NCI-H524 treated with DMSO at 0.1 percent for 48 hours (cell line): ENCODE data around the gene FHIT.
"Not testable (repeated sequence)": the region's sequence is repeated elsewhere in the genome, so short reads cannot be mapped to it uniquely, and the experiment has no call there.

ENCODE experiments used
- DNase-seq: peaks from one replicate; lab custom pipeline; 2025; lab: John Stamatoyannopoulos, UW

Gene FHIT

GRCh38 chr3:60557122-60557521, 694.1 kb downstream of the FHIT start:
- DNase-seq: no peak

DNA sequence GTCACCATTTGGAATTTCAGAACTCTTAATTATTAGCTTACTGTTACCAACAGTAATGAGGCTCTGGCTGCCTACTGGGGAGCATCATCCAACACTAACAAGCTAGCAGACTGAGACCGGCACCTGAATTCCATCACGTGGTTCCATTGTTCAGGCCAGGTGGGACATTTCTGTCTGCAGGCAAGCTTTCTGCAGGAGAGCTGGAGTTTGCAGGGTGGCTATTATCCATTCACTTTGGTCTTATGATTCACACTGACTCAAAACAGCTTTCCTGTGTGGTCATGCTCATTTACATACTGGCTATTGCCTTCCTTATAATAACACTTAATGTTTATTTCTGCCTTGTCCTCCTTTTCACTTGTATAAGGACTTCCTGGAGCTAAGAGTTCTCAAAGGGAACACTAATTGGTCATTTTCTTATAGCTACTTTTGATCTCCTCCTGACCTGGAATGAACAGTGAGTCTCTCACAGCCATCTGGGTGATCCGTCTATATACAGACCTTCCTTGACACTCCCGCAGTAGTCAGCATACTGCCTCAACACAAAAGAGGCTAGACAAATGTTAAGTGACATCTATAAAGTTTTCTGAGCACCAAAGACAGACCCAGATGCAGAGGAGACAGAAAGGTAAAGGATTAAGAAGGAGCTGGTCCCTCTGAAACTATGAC, 695.4 kb downstream of the FHIT start:
- no peak for DNase-seq

DNA sequence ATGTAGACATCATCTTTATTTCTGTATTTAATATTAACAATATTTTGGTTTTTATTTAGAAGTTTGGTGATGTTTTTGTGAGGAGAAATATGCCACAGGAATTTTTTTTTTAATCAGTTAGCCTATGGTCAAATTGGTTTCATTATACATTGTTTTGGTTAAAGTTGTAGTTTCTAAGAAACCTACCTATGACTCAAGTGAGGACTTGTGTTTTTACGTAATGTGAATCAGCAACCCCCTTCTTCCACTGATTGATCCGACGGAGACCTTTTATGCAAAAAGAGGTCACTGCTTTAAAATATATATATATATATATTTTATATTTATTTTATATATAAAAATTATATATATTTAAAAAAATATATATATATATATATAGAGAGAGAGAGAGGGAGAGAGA, 698.1 kb downstream of the FHIT start:
- no peak for DNase-seq

DNA sequence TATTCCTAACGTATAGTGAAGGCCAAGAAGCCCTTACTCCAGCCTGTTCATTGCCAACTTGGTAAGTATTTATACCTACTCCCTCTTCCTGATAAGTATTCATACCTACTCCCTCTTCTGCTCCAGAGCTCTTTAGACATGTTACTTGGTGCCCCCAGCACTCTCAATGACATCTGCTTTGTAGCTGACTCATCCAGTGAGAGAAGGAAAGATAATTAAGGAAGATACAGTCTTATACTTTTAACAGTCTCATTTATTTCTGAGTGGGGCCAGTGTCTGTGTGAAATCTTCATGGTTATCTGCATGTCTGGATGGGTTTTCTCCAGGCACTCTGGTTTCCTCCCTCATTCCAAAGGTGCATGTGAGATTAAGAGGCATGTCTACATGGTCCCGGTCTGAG, 698.7 kb downstream of the FHIT start:
- DNase-seq: no peak

- DNase-seq: no peak
These were observed 699.6 kb downstream of the FHIT start for GRCh38 chr3:60551455-60552209.

DNA sequence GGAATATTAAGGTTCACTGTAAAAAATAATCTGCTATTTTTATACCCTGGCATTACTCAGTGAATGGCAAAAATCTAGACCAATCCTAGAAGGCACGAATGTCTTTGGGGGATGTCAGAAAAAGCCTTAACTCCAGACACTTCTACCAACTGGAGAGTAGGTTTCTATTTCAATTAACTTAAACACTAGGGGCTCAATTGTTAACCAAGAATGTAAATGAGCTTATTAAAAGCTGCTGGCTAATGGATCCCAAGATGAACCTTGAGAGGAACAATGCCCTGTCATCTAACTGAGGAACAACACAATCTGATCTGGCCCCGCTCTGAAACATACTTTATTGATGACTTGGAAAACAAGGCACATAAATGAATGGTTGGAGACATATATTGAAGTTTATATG, 701.4 kb downstream of the FHIT start:
- no peak for DNase-seq

GRCh38 chr3:60542995-60543394, 708.3 kb downstream of the FHIT start:
- no peak for DNase-seq

GRCh38 chr3:60539394-60539793, 711.9 kb downstream of the FHIT start:
- DNase-seq: not testable (repeated sequence)

DNA sequence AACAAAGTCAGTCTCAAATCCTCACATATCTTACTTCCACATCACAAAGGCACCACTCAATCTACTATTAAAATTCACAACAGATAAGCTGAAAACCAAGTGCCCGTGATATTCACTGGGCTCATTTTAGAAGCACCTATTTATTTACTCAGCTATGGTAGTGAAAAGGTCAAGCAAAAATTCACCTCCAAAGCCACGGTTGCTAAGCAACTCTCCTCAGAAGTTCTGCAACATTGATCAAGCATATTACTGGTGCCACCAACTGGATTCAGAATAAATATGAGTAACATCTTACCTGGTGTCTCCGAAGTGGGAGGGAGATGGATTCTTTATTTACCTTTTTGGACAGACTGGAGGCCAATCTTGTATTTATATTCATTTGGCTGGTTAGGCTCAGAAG, 714.8 kb downstream of the FHIT start:
- no peak for DNase-seq

DNA sequence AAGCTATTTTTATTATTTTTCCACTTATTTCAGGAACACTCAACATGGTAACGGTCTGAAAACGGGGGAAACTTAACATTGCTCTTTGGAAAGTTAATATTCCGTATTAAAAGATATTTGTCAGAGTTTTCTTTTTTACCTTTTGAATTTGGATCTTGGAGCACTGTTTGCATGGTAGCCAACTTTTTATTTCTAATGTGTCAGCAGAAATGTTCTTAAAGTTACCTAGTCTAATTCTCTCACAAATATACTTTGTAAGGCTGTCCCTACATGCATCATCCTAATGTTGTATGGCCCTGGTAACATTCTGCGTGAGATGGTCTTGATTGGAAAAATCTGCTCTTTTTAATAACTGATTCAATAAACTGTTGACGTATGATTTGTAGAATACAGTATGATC, 719.5 kb downstream of the FHIT start:
- no peak for DNase-seq

DNA sequence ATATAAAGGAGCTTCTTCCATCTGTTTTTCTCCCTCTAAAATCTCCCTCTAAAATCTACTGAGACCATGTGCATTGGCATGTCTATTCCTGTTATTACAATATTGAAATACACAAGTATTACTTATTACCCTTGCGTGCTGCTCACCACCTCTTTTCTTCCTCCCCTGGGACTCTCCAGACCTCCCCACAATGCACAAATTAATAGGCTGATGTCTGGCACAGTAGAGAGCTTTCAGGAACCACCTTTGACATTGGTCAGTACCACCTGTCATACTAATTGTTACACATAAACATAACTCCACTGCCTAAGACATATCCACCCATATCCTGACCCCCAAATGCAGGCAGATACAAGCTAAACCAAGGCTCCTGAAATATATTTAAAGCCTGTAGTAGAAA, 722.6 kb downstream of the FHIT start:
- peak; percentile 4 for DNase-seq

- no peak for DNase-seq
These were observed 727.7 kb downstream of the FHIT start for GRCh38 chr3:60523536-60523935.

DNA sequence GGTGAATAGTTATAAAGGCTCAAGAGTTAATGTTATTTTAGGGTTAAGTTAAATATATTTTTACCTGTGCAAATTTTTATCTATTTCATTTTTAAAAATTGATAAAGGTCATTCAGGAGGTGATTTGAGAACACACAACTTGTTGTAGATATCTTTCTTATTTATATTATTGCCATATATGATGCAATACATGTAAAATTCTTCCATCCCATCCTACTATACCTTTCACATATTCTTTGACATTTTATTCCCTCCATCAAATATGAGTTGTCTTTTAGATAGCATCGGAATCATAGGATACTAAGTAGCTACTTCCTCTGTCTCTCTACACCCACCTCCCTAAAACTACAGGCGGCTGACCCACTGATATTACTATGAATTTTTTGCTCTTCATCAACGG, 734.1 kb downstream of the FHIT start:
- no peak for DNase-seq

DNA sequence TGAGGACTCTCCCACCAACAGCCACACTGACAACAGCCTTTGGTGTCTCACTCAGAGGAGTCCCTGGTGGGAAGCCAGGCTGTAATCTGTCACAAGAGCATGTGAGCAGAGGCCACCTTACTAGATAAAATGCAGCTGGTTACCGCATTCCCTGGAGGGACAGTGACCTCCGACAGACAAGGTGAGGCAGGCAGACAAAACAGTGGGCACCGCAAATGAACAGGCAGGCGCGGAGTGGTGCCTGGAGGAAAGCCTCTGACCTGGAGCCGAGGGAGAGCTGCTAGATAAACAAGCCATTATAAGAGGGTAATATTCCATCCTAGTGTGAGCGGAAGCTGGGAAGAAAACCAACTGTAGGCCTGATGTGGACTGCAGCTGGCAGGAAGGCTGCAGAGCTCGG, 736.4 kb downstream of the FHIT start:
- no peak for DNase-seq

DNA sequence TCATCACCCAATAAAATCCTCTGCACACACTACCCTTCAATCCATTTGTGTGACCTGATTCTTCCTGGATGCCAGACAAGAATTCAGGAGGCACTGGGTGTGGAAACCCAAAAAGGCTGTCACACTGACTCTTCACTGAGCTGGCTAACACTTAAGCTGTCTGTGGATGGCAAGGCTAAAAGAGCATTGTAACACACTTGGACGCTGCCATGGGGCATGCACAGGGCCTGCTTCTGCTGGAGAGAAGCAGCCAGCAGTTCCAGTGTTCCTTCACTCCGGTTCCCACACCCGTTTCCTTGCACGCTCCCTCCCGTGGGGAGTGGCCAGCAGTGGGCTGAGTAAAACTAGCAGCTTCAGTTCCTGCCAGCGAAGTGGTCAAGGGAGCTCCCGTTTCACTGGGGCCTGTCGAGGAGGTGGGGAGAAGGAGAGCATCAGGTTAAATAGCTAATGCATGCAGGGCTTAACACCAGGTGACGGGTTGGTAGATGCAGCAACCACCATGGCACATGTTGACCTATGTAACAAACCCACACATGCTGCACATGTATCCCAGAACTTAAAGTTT, 737.1 kb downstream of the FHIT start:
- DNase-seq: no peak

GRCh38 chr3:60513241-60513640, 738.0 kb downstream of the FHIT start:
- DNase-seq: no peak

DNA sequence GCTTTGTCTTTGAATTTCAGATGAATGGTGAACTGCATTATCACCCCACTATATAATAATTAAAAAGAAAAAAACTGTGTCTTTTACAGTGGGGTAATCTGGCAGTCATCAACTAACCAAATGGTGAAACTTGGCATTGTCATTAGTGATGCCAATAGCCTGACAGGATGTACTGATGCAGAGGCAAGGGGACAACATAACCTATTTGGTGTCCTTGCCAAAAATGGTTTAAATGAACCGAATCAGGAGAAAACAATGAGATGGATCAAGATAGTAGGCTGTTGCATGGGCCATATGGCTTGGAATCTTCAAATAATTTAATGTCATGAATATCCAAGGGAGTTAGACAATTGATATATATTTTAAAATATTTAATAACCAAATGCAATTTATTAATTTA, 738.7 kb downstream of the FHIT start:
- no peak for DNase-seq

DNA sequence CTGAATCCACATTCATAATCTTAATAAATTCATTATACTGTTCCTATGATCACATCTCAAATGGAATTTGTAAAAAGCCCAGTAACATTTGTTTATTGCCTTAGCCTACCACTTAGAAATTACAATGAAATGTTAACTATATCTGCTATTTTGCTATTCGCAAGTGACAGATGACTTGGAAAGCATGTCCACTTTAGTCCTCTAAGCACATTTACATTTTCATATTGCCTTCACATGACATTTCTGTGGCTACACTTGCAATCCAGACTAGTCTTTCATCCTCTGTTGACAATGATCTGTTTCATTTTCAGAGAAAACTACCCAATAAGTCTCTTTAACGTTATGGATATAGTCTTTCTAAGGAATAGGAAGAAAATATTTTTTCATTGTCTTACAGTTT, 741.8 kb downstream of the FHIT start:
- no peak for DNase-seq

DNA sequence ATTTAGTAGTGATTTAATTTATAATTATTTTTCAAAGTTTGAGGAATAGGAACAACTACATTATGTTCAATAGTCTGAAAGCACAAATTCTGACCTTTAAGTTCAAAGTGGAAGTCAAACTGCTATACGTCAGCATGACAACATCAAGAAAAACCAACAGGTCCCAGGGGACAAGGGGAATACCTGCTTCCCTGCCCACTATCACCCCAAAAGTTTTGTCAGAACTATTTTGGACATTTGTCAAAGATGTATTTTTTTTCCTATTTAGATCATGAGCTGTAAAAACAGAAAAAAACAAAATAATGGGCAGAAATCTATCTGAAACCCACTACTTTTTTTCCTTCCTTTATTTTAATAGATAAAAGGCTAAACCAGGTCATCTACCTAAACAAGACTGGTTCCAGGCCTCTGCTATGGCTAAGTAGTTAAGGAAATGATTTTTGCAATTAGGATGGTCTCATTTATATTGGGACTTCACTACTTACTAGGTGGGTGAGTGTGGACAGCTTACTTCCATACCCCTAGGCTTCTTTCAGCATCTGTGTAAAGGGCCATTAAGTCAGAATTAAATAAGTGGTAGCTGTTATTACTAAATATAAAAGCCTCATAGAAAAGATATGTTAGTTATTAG, 746.3 kb downstream of the FHIT start:
- DNase-seq: no peak

DNA sequence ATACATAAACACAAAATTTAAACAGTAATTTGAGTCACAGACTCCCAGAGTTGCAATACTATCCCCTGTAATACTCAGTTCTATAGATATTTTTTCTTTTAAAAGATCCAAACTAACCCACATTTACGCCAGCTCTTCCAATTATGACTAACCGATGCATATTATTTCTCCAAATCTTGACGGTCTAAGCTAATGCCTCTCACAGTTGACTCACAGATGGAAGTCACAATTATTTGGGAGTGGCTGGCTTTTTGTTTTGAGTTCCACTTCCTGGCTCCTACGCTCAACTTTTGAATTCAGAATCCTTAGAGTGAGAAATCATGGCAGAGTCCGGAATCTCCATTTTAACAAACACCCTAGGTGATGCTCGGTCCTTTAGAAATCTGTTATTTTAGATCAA, 749.9 kb downstream of the FHIT start:
- no peak for DNase-seq

DNA sequence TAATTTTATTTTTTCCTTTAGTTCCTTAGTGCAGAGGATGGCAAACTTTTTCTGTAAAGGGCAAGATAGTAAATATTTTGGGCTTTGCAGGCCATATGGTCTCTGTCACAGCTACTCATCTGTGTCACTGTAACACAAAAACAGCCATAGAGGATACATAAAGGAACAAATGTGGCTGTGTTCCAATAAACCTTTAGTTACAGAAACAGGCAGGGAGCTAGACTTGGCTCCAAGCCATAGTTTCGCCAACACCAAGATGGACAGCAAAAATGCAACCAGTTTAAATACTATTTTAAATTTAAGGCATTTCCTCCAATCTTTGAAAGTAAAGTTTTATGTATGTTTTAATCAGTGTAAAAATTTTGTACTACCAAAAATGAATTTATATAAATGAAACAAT, 753.4 kb downstream of the FHIT start:
- DNase-seq: no peak

DNA sequence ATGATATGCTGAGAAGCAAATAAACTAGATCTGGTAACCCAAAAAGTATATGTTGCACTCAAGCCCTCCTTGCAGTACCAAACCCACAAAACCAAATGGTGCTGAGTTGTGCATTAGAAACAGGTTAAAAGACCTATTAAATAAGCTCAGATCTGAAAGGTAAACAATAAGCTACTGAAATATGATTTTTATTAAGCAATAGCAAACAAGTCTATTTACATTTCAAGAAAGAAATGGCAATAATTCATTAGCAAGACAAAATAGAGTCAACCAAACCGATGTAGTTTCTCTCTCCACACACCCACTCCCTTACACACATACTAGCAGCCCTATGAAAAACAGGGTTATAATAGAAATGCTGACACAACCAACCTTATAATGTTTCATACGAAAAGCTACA, 760.3 kb downstream of the FHIT start:
- DNase-seq: no peak

DNA sequence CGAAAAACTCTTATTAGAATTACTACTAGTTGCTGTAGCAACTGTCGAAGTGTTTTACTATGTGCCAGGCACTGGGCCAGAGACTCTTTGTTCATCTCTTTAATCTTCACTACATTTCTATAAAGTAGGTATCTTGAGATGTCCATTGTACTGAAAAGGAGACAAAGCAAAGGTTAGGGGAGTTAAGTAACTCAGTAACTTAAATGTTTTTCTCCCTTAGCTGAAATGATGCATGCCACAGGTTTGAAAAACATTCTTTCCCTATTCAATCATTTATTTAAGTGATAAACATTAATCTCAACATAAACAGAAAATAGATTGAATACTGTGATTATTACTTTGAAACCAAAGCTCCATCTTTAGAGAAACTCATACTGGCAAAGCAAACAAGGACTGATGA, 776.2 kb downstream of the FHIT start:
- no peak for DNase-seq
